ENCODE data around the gene NPHS1. TPM values are rescaled to one million over a fixed set of nuclear protein-coding genes. Genes with fewer than 3 reads are reported as not detected.
A peak's percentile ranks its signal among the peaks of the same experiment; 100 is the strongest.

The NPHS1 gene
- total and polyA plus RNA-seq, 2 of the 8 experiments (the other 6 are each of a cell fraction or from before 2014, with no cell fraction given), result 1.3 to 1.4 TPM

- FAIRE-seq (no peak), DNase-seq (ENCODE audit: low read depth in 1 of 2, low spot score in 2 of 2) (no peak)
- peak overlapping the region; percentile 93 to 96 for H3K4me2 ChIP-seq (ENCODE audit: insufficient read depth in 1 of 2, low read depth in 2 of 2, low read length in 2 of 2)
- H2AFZ ChIP-seq (ENCODE audit: low read length), result no peak overlapping the region
- H3K18ac ChIP-seq (ENCODE audit: extremely low read depth, low read length), result no peak overlapping the region
- H4K8ac ChIP-seq (ENCODE audit: extremely low read depth, insufficient read depth, low read length), result no peak overlapping the region
- H3K4ac ChIP-seq (replicated peaks; ENCODE audit: insufficient read length, low read depth, low read length), result no peak overlapping the region
- no peak overlapping the region for H2AK5ac ChIP-seq (ENCODE audit: low read depth, low read length)
- H3K27ac ChIP-seq (ENCODE audit: low read depth, low read length), result no peak overlapping the region
- no peak overlapping the region for H2BK120ac ChIP-seq (replicated peaks; ENCODE audit: low read depth, low read length)
- peaks cover 0 to 12% (median 8%) of the 10 kb centered on the region in 4 experiments; a peak in 5 of 7 replicates for H3K4me1 ChIP-seq (replicated peaks in 1 of 4; ENCODE audit: control insufficient read depth in 3 of 4, insufficient read depth in 4 of 4, low read length in 3 of 4)
- H4K20me1 ChIP-seq (replicated peaks in 1 of 2; ENCODE audit: control insufficient read depth in 1 of 2, insufficient read depth in 2 of 2, low read length in 2 of 2), result peaks cover 0 to 2% of the 10 kb centered on the region in 2 experiments
- no peak overlapping the region for H3K14ac ChIP-seq (ENCODE audit: insufficient read length)
- peaks cover 3 to 12% (median 9%) of the 10 kb centered on the region in 4 experiments for H3K27me3 ChIP-seq (replicated peaks in 1 of 4; ENCODE audit: control insufficient read depth in 3 of 4, extremely low read depth in 1 of 4, insufficient read depth in 3 of 4, low read length in 3 of 4)
- H3K79me2 ChIP-seq (ENCODE audit: control insufficient read depth in 1 of 2, insufficient read depth in 2 of 2, low read length in 2 of 2), result no peaks in the 10 kb centered on the region
- no peak overlapping the region for H3K56ac ChIP-seq (replicated peaks; ENCODE audit: insufficient read length, low read depth, low read length)
- no peak overlapping the region for H2BK12ac ChIP-seq (ENCODE audit: low read depth, low read length)
- H3K79me1 ChIP-seq (ENCODE audit: low read depth, low read length), result no peaks in the 10 kb centered on the region
- no peak overlapping the region for H3K9ac ChIP-seq (replicated peaks in 1 of 4; ENCODE audit: extremely low read depth in 1 of 4, low read depth in 3 of 4, low read length in 3 of 4)
- WGBS, 2 experiments (ENCODE audit: extremely low coverage in 1 of 2, insufficient coverage in 1 of 2, insufficient read length in 1 of 2, insufficient replicate concordance in 2 of 2, low coverage in 1 of 2, low lambda C conversion rate in 2 of 2, missing lambda C conversion rate in 1 of 2), result 5% methylated on average over 4 of the region's 15 CpGs; no CpG with 5 or more reads in 1 of the 2 experiments
- no peak overlapping the region for H3K23ac ChIP-seq (ENCODE audit: insufficient read length)
- no peak overlapping the region for H2BK5ac ChIP-seq (ENCODE audit: low read depth, low read length)
- H3K36me3 ChIP-seq (ENCODE audit: control insufficient read depth in 2 of 4, insufficient read depth in 4 of 4, low read length in 3 of 4), result no peaks in the 10 kb centered on the region
- H4K5ac ChIP-seq (ENCODE audit: insufficient read length, low read depth, low read length), result peak overlapping the region; percentile 9
- CTCF ChIA-PET (ENCODE audit: partially characterized antibody), result interaction anchor here (0.6 to 3.2 kb wide), 3 partner anchors 14 to 742 kb away, joined by 3 to 15 read pairs (median 4); no protein-coding TSS in a partner anchor
- POLR2A ChIA-PET (ENCODE audit: partially characterized antibody), result interaction anchor here (1.8 to 2.7 kb wide), 6 partner anchors 8 to 131 kb away, joined by 6 to 20 read pairs (median 9); partner anchors contain the start of gene KIRREL2
- no peak for TF ChIP-seq GABPA (IDR thresholded peaks at IDR 0.05; ENCODE audit: borderline replicate concordance, insufficient read depth, low read length)
- TF ChIP-seq SAP30 (IDR thresholded peaks at IDR 0.05; ENCODE audit: insufficient read depth, insufficient replicate concordance, low read length), result peak; percentile 8
- TF ChIP-seq FOSL1 (IDR thresholded peaks at IDR 0.05; ENCODE audit: insufficient read depth, low read depth, low read length), result no peak
- TF ChIP-seq KDM4A (IDR thresholded peaks at IDR 0.05; ENCODE audit: low read depth, low read length, severe bottlenecking), result peak; percentile 3
- TF ChIP-seq RBBP5 (IDR thresholded peaks at IDR 0.05; ENCODE audit: borderline replicate concordance, low read depth, low read length), result 0 out of 2 replicates have a peak, but pooled peaks have one; percentile 4
- no peak for TF ChIP-seq CEBPB (IDR thresholded peaks at IDR 0.05; ENCODE audit: low read depth, low read length)
- TF ChIP-seq BACH1 (IDR thresholded peaks at IDR 0.05; ENCODE audit: low read length), result no peak
- TF ChIP-seq MAFK (IDR thresholded peaks at IDR 0.05; ENCODE audit: low read depth, low read length), result no peak
- H3K4me3 ChIP-seq (ENCODE audit: extremely low read depth in 1 of 4, insufficient read depth in 2 of 4, low read depth in 3 of 4, low read length in 4 of 4), result peak overlapping the region; percentile 37 to 64 (median 50)
- H2BK20ac ChIP-seq (ENCODE audit: low read length), result no peak overlapping the region
- no peaks in the 10 kb centered on the region for H3K9me3 ChIP-seq (ENCODE audit: insufficient read depth in 2 of 2, low read depth in 1 of 2, low read length in 1 of 2)
- H2BK15ac ChIP-seq (ENCODE audit: low read length), result no peak overlapping the region
- H4K91ac ChIP-seq (replicated peaks; ENCODE audit: insufficient read length, low read length), result no peak overlapping the region
- peaks cover 9% of the 10 kb centered on the region; the same call in 1 of the 2 replicates for H3K23me2 ChIP-seq (ENCODE audit: low read depth, low read length)
Observed at GRCh38 chr19:35868823-35869326, 16.6 kb upstream of the NPHS1 start.
